SK-N-MC (cell line): ENCODE results near the gene CLTA.
"Not testable (repeated sequence)": the region's sequence is repeated elsewhere in the genome, so short reads cannot be mapped to it uniquely, and the experiment has no call there.

Source experiments
- DNase-seq: peaks from one replicate; pipeline ENCODE4 v3.0.0-alpha.2; 2011; ENCODE audit warnings: low read depth, low spot score
- H3K27ac ChIP-seq: fragments of 200-600 bp; sonication (generic); 2 replicates; pipeline ENCODE4 v1.5.1; 2016; ENCODE audit warnings: mixed run types
- H3K36me3 ChIP-seq: fragments of 200-600 bp; sonication (generic); 2 replicates; pipeline ENCODE4 v1.6.1; 2017; ENCODE audit warnings: antibody characterized with exemption, low read length, mixed read lengths; ENCODE audit not compliant: insufficient read depth
- H3K4me3 ChIP-seq: fragments of 200-600 bp; sonication (generic); 2 replicates; pipeline ENCODE4 v1.5.1; 2016
- H3K9ac ChIP-seq: fragments of 200-600 bp; sonication (generic); 2 replicates; pipeline ENCODE4 v1.8.0; 2017; ENCODE audit warnings: mixed run types, mixed read lengths; ENCODE audit not compliant: insufficient read length
- H3K9me3 ChIP-seq: fragments of 200-600 bp; sonication (generic); 2 replicates; pipeline ENCODE4 v1.6.1; 2017; ENCODE audit warnings: low read depth, mild to moderate bottlenecking, antibody characterized with exemption, low read length, moderate library complexity, mixed read lengths
- EZH2 ChIP-seq: fragments of 200-600 bp; sonication (generic); IDR thresholded peaks from one replicate; pipeline ENCODE4 v1.6.1; 2017; ENCODE audit warnings: antibody characterized with exemption
- FOXP2 ChIP-seq: optimal IDR thresholded peaks from 2 replicates; pipeline ENCODE3; 2011; ENCODE audit warnings: mild to moderate bottlenecking, moderate library complexity; ENCODE audit not compliant: insufficient read depth; ENCODE audit errors: extremely low read length, control extremely low read depth
- POLR2AphosphoS5 ChIP-seq: IDR thresholded peaks from 2 replicates; pipeline ENCODE4 v1.6.1; 2012; ENCODE audit warnings: mild to moderate bottlenecking, low read depth, low read length, borderline replicate concordance

Gene CLTA

GRCh38 chr9:36153746-36154145, 37.0 kb upstream of the CLTA start:
- Histone ChIP-seq H3K4me3 (no peak overlapping the region), H3K27ac (no peak overlapping the region), H3K36me3 (peaks cover 4% of the 10 kb centered on the region), H3K9me3 (no peaks in the 10 kb centered on the region), H3K9ac (no peak overlapping the region)
- DNase-seq = no peak
- no peak for TF ChIP-seq POLR2AphosphoS5
- TF ChIP-seq FOXP2 = no peak
- TF ChIP-seq EZH2 = no peak

- no peak overlapping the region for H3K9ac ChIP-seq
These were observed 36.3 kb upstream of the CLTA start for GRCh38 chr9:36154331-36154952.

DNA sequence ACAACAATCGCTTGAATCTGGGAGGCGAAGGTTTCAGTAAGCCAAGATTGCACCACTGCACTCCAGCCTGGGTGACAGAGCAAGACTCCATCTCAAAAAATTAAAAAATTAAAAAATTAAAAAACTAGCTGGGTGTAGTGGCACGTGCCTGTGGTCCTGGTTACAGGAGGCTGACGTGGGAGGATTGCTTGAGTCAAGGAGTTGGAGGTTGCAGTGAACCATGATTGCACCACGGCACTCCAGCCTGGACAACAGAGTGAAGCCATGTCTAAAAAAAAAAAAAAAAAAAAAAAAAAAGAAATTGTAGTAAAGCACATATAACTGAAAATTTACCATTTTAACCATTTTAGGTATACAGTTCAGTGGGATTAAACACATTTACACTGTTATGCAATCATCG, 34.6 kb upstream of the CLTA start:
- no peak for DNase-seq
- no peak overlapping the region for H3K27ac ChIP-seq
- H3K4me3 ChIP-seq = no peak overlapping the region
- TF ChIP-seq EZH2 = no peak
- TF ChIP-seq FOXP2 = no peak
- no peak for TF ChIP-seq POLR2AphosphoS5
- peaks cover 4% of the 10 kb centered on the region for H3K36me3 ChIP-seq
- no peaks in the 10 kb centered on the region for H3K9me3 ChIP-seq
- H3K9ac ChIP-seq = no peak overlapping the region

More at GRCh38 chr9:36154331-36154952, 36.3 kb upstream of the CLTA start:
- Histone ChIP-seq H3K36me3 (peaks cover 4% of the 10 kb centered on the region), H3K27ac (peak overlapping the region; percentile 53), H3K4me3 (no peak overlapping the region), H3K9me3 (no peaks in the 10 kb centered on the region)
- DNase-seq = peak; percentile 16
- TF ChIP-seq POLR2AphosphoS5 = no peak
- no peak for TF ChIP-seq EZH2
- TF ChIP-seq FOXP2 = no peak

DNA sequence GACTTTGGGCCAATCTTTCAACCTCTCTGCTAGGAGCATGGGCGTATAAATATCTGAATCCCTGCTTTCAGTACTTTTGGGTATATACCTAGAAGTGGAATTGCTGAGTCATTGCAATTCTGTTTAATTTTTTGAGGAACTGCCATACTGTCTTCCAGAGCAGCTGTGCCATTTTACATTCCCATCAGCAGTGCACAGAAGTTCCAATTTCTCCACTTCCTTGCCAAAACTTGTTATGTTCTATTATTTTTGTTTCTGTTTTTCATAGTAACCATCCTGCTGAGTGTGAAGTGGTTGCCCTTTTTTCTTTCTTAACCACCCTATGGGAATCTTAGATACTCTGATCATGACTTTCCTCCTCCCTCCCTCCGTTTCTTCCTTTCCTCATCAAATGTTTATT, 32.6 kb upstream of the CLTA start:
- no peak for TF ChIP-seq POLR2AphosphoS5
- H3K9ac ChIP-seq = no peak overlapping the region
- no peak for DNase-seq
- no peak overlapping the region for H3K4me3 ChIP-seq
- peaks cover 4% of the 10 kb centered on the region for H3K36me3 ChIP-seq
- H3K27ac ChIP-seq = no peak overlapping the region
- no peaks in the 10 kb centered on the region for H3K9me3 ChIP-seq

GRCh38 chr9:36158917-36159316, 31.8 kb upstream of the CLTA start:
- H3K27ac ChIP-seq = no peak overlapping the region
- TF ChIP-seq FOXP2 (no peak), POLR2AphosphoS5 (no peak), EZH2 (no peak)
- H3K36me3 ChIP-seq = peaks cover 4% of the 10 kb centered on the region
- H3K4me3 ChIP-seq = no peak overlapping the region
- no peak overlapping the region for H3K9ac ChIP-seq
- no peak for DNase-seq
- H3K9me3 ChIP-seq = no peaks in the 10 kb centered on the region

DNA sequence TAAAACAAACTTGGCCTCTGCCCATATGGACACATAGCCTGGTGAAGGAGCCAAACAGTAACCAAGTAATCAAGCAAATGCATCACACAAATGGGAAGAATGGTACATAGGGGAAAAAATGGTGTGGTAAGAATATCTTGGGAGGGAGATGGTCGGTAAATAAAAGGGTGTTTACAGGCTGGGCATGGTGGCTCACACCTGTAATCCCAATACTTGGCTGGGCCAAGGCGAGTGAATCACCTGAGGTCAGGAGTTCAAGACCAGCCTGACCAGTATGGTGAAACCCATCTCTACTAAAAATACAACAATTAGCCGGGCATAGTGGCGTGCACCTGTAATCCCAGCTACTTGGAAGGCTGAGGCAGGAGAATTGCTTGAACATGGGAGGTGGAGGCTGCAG, 31.2 kb upstream of the CLTA start:
- not testable (repeated sequence) for H3K27ac ChIP-seq, H3K4me3 ChIP-seq

GRCh38 chr9:36160126-36160525, 30.6 kb upstream of the CLTA start:
- not testable (repeated sequence) for DNase-seq, H3K9ac ChIP-seq, H3K9me3 ChIP-seq, H3K27ac ChIP-seq, H3K4me3 ChIP-seq, H3K36me3 ChIP-seq

More for the DNA sequence above, 31.2 kb upstream of the CLTA start:
- DNase-seq, H3K9ac ChIP-seq, H3K36me3 ChIP-seq, H3K9me3 ChIP-seq: not testable (repeated sequence)

DNA sequence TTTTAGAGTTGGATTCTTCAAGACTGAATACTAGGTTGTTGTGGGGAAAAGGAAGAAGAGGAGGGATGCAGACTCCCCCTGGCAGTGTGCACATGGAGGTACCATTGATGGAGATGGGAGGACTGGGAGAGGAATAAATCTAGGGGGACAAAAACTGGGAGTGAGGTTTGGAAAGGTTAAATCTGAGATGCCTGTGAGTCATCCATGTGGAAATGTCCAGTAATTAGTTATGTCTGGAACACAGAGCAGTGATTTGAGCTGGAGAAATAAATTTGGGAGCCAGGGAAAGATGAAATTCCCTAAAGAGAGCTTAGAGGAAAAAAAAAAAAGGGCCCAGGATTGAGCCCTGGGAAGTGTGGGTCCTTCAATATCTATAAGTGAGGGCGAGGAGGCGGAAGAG, 29.5 kb upstream of the CLTA start:
- DNase-seq = no peak
- peaks cover 4% of the 10 kb centered on the region for H3K36me3 ChIP-seq
- no peak for TF ChIP-seq EZH2
- H3K4me3 ChIP-seq = no peak overlapping the region
- H3K27ac ChIP-seq = no peak overlapping the region
- no peak overlapping the region for H3K9ac ChIP-seq
- no peaks in the 10 kb centered on the region for H3K9me3 ChIP-seq

DNA sequence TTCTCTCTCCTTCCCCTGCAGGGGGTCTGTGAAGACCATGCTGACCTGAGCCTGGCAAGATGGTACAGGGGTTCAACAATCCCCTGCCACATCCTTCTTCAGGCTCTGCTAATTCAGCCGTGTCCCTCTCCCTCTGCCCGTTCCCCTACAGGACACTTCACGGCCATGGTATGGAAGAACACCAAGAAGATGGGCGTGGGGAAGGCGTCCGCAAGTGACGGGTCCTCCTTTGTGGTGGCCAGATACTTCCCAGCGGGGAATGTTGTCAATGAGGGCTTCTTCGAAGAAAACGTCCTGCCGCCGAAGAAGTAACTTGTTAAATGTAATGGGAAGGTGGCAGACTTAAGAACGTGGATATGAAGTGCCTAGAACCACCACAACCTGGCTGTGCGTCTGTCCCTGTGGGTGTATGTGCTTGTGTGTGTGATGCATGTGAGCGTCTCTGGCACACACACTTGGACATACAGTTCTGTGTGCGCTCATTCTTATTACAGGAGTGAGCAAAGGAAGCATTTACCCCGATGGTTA, 28.4 kb upstream of the CLTA start:
- H3K9ac ChIP-seq = no peak overlapping the region
- DNase-seq = no peak
- H3K27ac ChIP-seq = 0 out of 2 replicates have a peak overlapping the region, but pooled peaks have one; percentile 60
- H3K9me3 ChIP-seq = no peaks in the 10 kb centered on the region
- no peak overlapping the region for H3K4me3 ChIP-seq
- no peaks in the 10 kb centered on the region for H3K36me3 ChIP-seq
- TF ChIP-seq EZH2 (no peak), POLR2AphosphoS5 (no peak), FOXP2 (no peak)
